CD4-positive, alpha-beta T cell treated with Interleukin-4 for 4 hours (primary cell): Measurements from ENCODE around the gene CCL4L2.
"Not testable (repeated sequence)": the region's sequence is repeated elsewhere in the genome, so short reads cannot be mapped to it uniquely, and the experiment has no call there.

ENCODE experiments used
- DNase-seq: peaks from one replicate; pipeline ENCODE4 v3.0.0-alpha.2; 2020

CCL4L2 gene

DNA sequence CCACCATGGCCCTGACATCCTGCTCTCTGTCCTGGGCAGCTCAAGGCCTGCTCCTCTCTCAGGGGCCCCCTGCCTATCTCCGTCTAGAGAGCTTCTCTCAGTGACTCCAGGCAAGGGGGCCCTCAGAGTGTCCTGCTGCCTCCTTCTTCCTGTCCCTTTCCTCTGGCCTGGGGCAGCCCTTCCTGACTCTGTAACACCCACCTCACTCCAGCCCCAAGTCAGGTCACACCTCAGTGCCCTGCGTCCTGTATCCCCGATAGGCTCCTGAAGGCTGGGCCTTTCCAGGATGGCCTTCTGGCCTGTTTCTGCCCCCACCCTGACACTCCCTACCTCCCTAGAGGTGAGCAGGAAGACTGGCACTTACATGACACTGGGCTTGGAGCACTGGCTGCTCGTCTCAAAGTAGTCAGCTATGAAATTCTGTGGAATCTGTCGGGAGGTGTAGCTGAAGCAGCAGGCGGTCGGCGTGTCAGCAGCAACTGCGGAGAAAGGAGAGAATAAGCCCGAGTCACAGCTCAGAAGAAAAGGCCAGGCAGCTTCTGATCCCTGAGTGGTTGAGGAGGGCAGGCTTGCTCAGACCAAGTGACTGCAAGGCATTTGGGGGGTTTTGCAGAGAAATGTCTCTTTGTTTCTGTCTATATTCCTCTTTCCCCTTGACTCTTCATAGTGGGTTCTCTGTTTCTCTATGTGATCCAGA lies 15.3 kb upstream of the CCL4L2 start:
- no peak for DNase-seq

DNA sequence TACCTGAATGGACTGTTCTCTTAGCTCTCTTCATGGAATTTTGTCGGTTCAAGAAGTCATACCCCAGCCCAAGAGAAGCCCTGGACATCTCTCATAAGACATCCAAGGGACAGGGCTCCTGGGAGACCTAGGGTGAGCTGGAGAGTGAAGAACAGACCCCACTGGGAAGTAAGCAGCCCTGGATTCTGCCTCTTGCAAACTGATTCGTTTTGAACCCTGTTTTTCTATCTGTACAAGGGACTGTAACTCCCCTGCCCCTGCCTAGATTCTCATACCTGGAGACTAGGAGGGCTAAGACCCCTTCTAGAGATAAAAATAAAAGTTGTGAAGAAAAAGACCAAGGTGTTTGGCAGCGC lies 14.8 kb upstream of the CCL4L2 start:
- no peak for DNase-seq

DNA sequence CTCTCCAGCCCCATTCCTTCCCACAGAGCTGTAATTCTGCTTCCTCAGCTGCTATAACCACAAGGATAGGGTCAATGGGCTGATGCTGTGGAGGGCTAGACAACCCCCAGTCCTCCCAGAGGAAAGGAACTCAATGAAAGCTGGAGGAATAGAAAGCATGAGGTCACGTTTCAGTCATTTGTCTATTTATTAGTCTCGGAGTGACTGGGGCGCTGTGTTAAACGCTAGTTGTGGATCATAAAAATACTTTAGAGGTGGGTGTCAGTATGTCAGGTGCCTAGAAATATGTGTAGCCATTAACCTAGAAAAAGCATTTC lies 13.5 kb upstream of the CCL4L2 start:
- no peak for DNase-seq

DNA sequence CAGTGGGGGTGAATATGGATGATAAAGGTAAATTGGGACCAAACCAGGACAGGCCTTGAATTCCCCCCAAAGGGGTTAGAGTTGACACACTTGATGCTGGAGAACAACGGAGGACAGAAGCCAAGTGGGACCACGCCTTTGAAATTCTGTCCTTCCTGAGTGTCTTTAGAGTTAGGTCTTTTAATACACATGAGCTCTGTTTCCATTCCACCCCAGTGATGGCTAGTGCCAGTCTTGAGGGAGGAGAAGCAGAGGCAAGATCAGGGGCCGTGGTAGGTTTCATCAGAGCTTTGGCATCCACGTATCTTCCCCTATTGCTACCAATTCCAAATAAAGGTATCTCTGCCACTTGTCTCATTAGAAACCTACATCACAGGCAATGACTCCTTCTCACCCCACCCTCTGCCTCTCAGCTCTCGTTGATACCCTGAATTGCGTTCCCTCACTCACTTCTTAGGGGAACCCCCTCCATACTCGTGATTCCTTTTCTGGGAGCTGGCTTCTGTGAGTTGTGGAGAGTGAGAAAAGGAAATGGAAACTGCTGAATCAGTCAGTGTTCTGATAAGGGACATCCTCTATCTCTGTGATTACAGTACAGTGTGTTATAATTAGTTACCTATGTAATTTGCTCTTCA lies 11.9 kb upstream of the CCL4L2 start:
- DNase-seq, result peak; percentile 44

DNA sequence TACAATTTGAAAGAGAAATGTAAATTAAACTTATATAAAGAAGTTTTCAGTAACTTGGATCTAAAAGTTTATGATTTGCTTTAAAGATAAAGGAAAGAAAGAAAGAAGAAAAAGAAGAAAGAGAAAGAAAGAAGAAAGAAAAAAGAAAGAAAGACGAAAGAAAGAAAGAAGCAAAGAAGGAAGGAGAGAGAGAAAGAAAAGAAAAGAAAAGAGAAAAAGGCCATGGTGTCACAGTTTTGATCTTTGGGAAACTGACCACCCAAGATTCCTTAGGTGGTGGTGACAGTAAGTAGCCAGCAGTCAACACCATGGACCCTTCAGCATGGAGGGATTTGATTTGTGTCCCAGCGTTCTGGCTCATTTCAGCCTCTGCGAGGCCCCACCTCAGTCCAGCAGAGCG lies 9.8 kb upstream of the CCL4L2 start:
- not testable (repeated sequence) for DNase-seq

DNA sequence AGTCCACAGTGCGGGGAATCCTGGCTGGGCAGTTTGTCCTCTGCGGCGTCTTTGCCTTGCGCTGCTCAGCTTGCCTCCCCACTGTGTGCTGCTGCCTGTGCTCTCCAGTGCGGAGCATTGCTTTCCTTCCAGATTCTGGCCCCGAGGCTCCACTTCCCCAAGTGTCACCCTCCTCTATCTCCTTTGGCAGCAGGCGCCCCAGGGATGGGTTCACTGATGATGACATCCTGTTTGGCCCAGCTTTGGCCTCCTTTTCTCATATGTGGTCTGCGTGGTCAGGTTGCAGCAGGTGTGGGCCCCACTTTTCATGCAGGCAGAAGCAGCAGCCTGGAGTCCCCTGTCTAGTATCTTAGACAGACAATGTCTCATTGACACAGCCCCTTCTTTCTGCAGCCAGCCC lies 9.4 kb upstream of the CCL4L2 start:
- not testable (repeated sequence) for DNase-seq

DNA sequence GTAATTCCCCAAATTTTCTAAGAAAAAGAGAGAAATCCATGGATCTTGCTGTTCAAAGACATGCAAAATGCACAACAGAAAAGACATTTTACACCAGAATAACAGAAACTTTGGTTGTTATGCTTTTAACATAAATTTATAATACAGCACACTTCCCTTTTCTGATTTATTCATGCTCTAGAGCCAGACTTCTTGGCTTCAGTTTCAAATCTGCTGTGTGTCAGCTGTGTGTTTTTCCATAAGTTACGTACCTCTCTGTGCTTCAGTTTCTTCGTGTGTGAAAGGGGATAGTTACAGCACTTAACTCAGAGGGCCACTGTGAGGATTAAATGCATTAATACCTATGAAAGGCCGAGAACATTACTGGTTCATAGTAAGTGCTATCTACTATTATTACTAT lies 7.5 kb upstream of the CCL4L2 start:
- DNase-seq, result no peak

DNA sequence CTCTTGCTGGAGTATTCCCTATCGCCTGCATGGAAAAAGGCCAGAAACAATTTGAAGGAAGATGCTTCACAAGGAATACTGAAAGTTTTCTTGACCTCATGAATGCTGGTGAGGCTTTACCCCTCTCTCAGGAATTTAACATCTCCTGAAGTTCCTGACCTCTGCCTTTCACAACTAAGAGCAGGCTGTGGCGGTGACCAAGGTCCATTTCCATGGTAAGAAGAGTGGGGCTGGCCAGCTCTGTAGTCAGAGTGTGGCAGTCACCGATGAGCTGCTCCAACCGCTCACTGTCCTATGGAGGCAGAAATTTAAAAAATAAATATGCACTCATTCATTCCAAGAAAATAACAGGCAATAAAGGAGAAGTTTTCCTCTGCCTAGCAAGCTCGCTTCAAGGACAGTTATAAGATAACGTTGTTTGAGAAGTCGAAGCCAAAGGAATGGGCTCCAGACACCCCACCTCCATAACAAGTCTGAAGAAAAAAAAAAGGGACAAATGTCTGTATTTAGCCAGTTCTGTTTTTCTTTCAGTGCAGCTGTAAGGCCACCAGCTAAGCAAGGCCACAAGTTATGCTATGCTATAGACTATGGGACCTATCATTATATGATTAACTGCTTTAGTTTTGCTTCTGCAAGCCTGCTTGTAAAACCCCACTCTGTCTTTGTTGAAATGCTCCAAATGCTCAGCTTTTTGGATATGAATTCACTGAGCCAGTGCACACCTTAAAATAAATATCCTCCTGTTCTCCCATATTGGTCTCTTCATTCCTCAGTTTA lies 6.0 kb upstream of the CCL4L2 start:
- no peak for DNase-seq

DNA sequence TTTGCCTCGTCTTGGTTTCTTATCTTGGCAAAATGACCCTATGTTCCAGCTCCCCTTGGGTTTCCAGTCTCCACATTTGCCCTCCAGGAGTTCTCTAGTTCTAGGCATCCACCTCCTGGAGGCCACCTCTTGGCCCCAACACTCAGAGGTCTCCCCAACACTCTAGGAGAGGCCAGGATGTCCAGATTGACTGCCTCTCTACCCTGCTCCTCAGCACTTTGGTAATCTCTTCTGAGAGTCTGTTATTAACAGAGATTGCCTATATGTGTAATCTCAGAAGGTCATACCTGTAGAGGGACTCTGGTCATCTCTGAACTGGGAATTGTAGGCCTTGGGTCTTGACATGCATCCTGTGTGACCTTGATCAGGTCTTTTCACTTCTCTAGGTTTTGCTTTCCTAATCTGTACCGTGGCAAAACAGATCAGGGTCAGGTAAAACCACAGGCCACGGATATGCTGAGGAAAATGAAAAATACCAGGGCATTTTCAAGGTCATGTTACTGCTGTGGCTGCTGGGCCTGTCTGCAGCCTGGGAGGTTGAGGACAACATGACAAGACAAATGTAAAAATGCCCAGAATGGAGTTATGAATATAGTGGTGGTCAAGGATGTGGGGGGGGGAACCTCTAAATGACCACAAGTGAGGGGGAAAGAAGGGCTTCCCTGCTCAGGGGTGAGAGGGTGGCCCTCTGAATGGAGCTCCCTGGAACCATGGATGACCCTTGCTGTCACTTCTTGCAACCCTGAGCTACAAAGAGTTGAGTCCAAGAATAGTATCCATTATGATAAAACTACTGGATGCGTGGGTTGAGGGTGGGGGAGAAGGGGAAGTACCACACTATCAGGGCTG lies 5.0 kb upstream of the CCL4L2 start:
- DNase-seq, result no peak

DNA sequence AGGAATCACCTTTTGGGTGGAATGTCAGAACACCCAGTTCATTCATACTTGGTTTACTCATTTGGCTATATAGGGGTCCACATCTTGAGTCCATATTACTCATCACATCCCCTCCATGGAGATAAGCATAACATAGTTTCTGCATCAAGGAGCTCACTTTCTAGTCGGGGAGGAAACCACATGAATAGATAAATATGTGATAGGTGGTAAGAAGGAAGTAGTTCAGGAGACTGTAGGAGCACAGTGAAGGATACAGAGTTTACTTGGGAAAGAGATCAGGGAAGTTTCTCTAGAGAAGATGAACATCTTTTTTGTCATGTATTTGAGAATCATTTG lies 4.4 kb upstream of the CCL4L2 start:
- not testable (repeated sequence) for DNase-seq

DNA sequence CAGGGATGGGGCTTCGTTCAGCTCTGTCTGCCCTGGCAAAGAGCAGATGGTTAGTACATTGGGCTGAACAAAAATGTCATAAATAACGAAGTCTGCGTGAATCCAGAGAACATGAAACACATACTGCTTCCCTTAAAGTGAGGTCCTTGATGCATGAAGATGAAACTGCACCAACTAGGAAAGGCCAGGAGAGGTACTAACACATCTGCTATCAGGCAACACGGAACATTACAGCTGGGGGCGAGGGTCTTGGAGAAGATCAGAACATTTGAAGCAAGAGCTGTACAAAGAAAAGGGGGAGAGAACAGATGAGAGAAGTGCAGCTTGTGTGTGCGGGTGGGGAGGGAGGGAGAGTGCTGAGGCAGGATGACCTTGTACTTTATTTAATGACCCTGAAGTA lies 3.5 kb upstream of the CCL4L2 start:
- DNase-seq, result not testable (repeated sequence)

DNA sequence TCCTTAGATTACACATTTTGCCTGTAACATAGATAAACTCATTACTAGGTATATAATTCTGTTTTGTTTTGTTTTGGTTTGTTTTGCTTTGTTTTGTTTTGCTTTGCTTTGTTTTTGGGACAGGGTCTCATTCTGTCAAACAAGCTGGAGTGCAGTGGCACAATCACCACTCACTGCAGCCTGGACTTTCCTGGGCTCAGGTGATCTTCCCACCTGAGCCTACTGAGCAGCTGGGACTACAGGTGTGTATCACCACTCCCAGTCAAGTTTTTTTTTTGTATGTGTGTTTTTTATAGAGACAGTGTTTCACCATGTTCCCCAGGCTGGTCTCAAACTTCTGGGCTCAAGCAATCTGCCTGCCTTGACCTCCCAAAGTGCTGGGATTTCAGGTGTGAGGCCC lies 1.3 kb upstream of the CCL4L2 start:
- no peak for DNase-seq

DNA sequence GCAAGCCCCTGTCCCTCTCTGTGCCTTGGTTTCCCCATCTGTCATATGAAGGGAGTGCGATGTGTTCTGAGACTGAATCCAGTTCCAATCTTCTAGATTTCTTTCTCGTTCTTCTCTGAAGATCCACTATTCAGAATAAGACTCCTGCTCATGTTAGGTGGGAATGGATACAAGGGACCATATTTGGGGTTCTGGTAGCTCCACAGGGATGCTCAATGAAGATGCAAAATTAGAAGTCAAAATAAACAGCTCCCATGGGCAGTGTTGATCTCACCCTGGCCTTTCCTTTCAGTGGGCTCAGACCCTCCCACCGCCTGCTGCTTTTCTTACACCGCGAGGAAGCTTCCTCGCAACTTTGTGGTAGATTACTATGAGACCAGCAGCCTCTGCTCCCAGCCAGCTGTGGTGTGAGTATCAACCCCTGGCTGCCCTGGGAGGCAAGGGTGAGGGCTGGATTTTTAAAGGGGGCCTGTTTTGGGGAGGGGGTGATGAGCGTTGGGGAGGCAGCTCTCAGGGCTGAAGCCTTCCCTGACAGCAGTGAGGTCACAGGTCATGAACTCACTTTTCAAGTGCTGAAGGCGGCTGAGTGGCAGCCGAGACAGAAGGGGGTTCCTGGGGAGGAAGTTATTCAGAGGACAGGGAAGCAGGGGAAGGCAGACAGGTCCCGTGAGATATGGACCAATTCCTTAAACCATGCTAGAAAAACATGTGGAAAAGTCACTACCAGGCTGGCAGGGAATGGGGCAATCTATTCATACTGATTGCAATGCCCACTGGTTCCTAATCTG lies 815 bp downstream of the CCL4L2 start:
- not testable (repeated sequence) for DNase-seq

DNA sequence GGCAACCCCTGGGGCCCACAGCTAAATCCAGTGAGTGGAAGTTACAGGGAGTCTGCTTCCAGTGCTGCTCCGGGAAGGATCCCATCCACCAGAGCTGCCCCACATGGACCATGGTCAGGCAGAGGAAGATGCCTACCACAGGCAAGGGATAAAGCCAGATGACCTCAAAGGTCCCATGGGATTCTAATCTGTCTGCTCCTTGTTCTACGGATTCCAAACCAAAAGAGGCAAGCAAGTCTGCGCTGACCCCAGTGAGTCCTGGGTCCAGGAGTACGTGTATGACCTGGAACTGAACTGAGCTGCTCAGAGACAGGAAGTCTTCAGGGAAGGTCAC lies 1.4 kb downstream of the CCL4L2 start:
- no peak for DNase-seq

DNA sequence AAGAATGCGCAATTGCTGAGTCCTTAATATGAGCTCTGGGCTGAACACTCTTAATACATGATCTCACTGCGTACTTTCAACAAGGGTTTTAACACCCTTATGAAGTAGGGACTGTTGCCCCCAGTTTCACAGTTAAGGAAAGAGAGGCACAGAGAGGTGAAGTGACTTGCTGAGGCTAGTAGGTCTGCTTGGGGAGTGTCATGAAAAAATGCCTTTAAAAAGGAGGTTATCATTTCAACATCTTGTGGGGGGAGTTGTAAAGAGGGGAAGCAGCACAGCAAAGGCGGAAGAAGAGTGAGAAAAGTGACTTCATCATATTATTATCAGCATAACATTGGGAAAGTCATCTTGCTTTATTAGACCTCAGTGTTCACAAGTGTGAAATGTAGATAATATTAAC lies 2.1 kb downstream of the CCL4L2 start:
- DNase-seq, result peak; percentile 29

DNA sequence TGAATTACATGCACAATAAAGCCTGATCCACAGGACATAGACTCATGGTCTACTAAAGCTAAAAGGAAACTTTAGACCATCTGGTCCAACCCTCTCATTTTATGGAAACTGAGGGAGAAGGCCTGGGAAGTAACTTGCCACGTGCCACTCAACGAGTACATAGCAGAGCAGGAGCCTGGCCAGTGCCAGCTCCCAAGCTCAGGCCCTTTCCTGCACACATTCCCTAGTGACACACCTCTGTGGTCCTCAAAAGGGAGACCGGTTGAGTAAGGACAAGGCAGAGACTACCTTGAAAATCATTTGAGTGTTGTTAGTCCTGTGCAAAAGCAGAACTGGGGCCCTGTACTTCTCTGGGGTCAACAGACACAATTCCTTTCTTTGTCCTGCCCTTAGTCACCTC lies 2.8 kb downstream of the CCL4L2 start:
- DNase-seq, result no peak

DNA sequence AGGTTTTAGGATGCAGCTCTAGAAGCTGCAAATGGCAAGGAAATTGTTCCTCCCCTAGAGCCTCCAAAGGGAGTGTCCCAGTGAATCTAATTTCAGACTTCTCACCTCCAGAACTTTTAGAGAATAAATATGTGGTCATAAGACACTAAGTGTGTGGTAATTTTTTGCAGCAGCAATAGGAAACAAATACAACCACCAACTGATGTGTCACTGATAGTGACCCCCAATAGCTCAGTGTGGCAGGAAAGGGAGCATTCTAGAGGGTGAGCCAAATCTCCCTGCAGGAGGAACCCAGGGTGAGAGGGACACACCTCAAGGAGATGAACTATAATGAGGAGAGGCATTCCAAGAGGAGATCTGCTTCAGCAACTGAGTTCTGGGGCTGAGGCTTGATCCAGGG lies 4.1 kb downstream of the CCL4L2 start:
- DNase-seq, result no peak

DNA sequence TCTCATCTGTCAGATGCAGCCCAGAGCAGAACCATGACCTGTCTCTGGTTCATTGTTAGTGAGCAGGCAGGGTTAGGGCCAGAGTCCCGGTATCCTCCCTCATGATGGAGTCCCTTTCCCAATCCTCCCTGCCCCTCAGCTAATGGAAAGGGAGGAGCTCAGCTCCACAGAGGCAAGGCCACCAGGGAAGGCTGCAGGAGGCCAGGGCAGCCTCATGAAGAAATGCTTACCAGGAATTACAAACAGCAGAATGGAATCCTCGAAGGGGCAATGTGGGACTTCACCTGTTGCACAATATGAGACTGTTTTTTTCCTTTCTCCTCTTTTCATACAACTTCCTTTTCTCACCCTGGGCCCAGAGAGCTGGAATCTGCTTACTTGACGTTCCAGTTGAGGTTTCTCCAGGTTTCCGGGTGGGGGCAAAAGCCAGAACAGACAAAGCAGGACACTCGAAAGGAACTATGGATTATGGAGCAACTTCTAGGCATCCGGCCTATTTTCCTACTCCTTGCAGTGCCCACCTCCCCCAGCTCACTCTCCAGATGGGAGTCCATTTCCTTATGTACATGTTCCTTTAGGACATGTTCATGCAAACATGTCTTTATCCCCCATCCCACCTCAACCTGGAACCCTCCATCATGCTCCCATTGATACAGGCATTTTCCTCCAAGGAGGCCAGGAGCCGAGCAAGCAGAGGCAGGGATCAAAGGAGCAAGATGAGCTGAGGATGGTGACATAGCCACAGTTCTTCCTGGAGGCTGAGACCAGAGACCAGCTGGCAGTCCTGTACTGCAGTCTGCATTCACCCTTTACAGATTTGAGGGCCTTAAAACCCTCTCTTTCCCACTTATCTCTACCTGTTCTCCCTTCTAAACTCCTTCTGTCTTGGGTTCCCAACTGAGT lies 4.8 kb downstream of the CCL4L2 start:
- not testable (repeated sequence) for DNase-seq

DNA sequence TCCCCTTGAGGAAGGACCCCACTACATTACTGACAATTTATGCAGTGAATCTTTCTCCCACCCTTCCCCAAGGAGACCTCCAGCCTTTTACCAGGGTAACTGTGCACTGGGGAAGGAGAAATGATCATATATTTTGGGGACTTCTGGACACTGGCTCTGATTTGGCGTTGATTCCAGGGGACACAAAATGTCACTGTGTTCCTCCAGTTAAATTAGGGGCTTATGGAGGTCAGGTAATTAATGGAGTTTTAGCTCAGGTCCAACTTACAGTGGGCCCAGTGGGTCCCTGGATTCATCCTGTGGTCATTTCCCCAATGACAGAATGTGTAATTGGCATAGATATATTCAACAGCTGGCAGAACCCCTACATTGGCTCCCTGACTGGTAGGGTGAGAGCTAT lies 8.7 kb downstream of the CCL4L2 start:
- not testable (repeated sequence) for DNase-seq

DNA sequence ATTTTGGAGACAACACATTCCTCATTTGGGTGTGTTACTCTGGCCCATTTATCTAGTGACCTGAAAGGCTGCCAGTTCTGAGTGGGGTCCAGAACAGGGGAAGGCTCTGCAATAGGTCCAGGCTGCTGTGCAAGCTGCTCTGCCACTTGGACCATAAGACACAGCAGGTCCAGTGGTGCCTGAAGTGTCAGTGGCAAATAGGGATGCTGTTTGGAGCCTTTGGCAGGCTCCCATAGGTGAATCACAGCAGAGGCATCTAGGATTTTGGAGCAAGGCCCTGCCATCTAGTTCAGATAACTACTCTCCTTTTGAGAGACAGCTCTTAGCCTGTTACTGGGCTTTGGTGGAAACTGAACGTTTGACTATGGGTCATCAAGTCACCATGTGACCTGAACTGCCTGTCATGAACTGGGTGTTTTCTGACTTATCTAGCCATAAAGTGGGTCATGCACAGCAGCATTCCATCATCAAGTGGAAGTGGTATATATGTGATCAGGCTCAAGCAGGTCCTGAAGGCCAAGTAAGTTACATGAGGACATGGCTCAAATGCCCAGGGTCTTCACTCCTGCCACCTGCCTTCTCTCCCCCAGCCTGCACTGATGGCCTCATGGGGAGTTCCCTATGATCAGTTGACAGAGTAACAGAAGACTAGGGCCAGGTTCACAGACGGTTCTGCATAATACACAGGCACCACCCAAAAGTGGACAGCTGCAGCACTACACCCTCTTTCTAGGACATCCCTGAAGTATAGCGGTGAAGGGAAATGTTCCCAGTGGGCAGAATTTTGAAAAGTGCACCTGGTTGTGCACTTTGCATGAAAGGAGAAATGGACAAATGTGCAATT lies 10.1 kb downstream of the CCL4L2 start:
- DNase-seq, result not testable (repeated sequence)

DNA sequence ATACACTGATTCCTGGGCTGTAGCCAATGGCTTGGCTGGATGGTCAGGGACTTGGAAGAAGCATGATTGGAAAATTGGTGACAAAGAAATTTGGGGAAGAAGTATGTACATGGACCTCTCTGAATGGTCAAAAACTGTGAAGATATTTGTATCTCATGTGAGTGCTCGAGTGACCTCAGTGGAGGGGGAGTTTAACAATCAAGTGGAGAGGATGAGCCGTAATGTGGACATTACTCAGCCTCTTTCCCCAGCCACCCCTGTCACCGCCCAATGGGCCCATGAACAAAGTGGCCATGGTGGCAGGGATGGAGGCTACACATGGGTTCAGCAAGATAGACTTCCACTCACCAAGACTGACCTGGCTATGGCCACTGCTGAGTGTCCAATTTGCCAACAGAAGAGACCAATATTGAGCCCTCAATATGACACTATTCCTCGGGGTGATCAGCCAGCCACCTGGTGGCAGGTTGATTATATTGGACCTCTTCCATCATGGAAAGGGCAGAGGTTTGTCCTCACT lies 10.8 kb downstream of the CCL4L2 start:
- not testable (repeated sequence) for DNase-seq
